ENCODE measurements around the gene ABL2. TPM values are rescaled to one million over a fixed set of nuclear protein-coding genes. Genes with fewer than 3 reads are reported as not detected.
"Not testable (repeated sequence)": the region's sequence is repeated elsewhere in the genome, so short reads cannot be mapped to it uniquely, and the experiment has no call there.

ABL2 gene
- total RNA-seq, 1 donor from 2014 or later, result 22.9 TPM

GRCh38 chr1:179230251-179230650, 774 bp upstream of the ABL2 start:
- Mint-ChIP-seq H3K9me3 (no peaks in the 10 kb centered on the region), H3K4me1 (peaks cover 27% of the 10 kb centered on the region), H3K36me3 (ENCODE audit: low read depth) (peaks cover 4% of the 10 kb centered on the region), H3K4me3 (peak overlapping the region; percentile 92), H3K27me3 (ENCODE audit: low read depth) (no peaks in the 10 kb centered on the region), H3K27ac (ENCODE audit: unreplicated experiment) (no peak overlapping the region)
- TF ChIP-seq CTCF (conservative IDR thresholded peaks at IDR 0.05), result no peak
- no peak for DNase-seq (ENCODE audit: low read depth, low spot score)

GRCh38 chr1:179228783-179229213, 679 bp downstream of the ABL2 start:
- H3K4me3 Mint-ChIP-seq, result peak overlapping the region; percentile 96
- no peak for TF ChIP-seq CTCF (conservative IDR thresholded peaks at IDR 0.05)
- no peaks in the 10 kb centered on the region for H3K9me3 Mint-ChIP-seq
- peaks cover 27% of the 10 kb centered on the region for H3K4me1 Mint-ChIP-seq
- peak; percentile 31 for DNase-seq (ENCODE audit: low read depth, low spot score)
- no peaks in the 10 kb centered on the region for H3K27me3 Mint-ChIP-seq (ENCODE audit: low read depth)
- H3K27ac Mint-ChIP-seq (ENCODE audit: unreplicated experiment), result peak overlapping the region; percentile 89
- peaks cover 4% of the 10 kb centered on the region for H3K36me3 Mint-ChIP-seq (ENCODE audit: low read depth)

GRCh38 chr1:179226738-179227137, 2.7 kb downstream of the ABL2 start:
- no peak for TF ChIP-seq CTCF (conservative IDR thresholded peaks at IDR 0.05)
- peaks cover 27% of the 10 kb centered on the region for H3K4me1 Mint-ChIP-seq

GRCh38 chr1:179224466-179224865, 5.0 kb downstream of the ABL2 start:
- not testable (repeated sequence) for DNase-seq (ENCODE audit: low read depth, low spot score); H3K9me3 Mint-ChIP-seq; H3K4me3 Mint-ChIP-seq; H3K27ac Mint-ChIP-seq (ENCODE audit: unreplicated experiment); H3K36me3 Mint-ChIP-seq (ENCODE audit: low read depth); H3K27me3 Mint-ChIP-seq (ENCODE audit: low read depth)
- H3K4me1 Mint-ChIP-seq, result peaks cover 21% of the 10 kb centered on the region

More at GRCh38 chr1:179226738-179227137, 2.7 kb downstream of the ABL2 start:
- Mint-ChIP-seq H3K4me3 (peak overlapping the region; percentile 96), H3K27me3 (ENCODE audit: low read depth) (no peaks in the 10 kb centered on the region), H3K27ac (ENCODE audit: unreplicated experiment) (no peak overlapping the region), H3K9me3 (no peaks in the 10 kb centered on the region), H3K36me3 (ENCODE audit: low read depth) (peaks cover 4% of the 10 kb centered on the region)
- no peak for DNase-seq (ENCODE audit: low read depth, low spot score)

- not testable (repeated sequence) for H3K4me3 Mint-ChIP-seq; H3K27me3 Mint-ChIP-seq (ENCODE audit: low read depth); H3K9me3 Mint-ChIP-seq; DNase-seq (ENCODE audit: low read depth, low spot score); H3K36me3 Mint-ChIP-seq (ENCODE audit: low read depth); H3K4me1 Mint-ChIP-seq
- H3K27ac Mint-ChIP-seq (ENCODE audit: unreplicated experiment), result peak overlapping the region; percentile 43
Measured at GRCh38 chr1:179221121-179221520, 8.4 kb downstream of the ABL2 start.

- H3K4me1 Mint-ChIP-seq, result no peaks in the 10 kb centered on the region
- H3K36me3 Mint-ChIP-seq (ENCODE audit: low read depth), result peaks cover 3% of the 10 kb centered on the region
- no peak overlapping the region for H3K27ac Mint-ChIP-seq (ENCODE audit: unreplicated experiment)
- TF ChIP-seq CTCF (conservative IDR thresholded peaks at IDR 0.05), result no peak
- H3K27me3 Mint-ChIP-seq (ENCODE audit: low read depth), result no peaks in the 10 kb centered on the region
- H3K4me3 Mint-ChIP-seq, result no peak overlapping the region
- DNase-seq (ENCODE audit: low read depth, low spot score), result no peak
- H3K9me3 Mint-ChIP-seq, result no peaks in the 10 kb centered on the region
Measured at GRCh38 chr1:179217943-179218507, 11.5 kb downstream of the ABL2 start.

- not testable (repeated sequence) for H3K4me3 Mint-ChIP-seq; H3K27ac Mint-ChIP-seq (ENCODE audit: unreplicated experiment); DNase-seq (ENCODE audit: low read depth, low spot score); H3K9me3 Mint-ChIP-seq; H3K36me3 Mint-ChIP-seq (ENCODE audit: low read depth); H3K27me3 Mint-ChIP-seq (ENCODE audit: low read depth); H3K4me1 Mint-ChIP-seq
Measured at GRCh38 chr1:179213317-179213716, 16.2 kb downstream of the ABL2 start.
